Fibroblast of skin of abdomen (primary cell): ENCODE results near the gene TLCD4.

ENCODE experiments used
- DNase-seq: peaks from one replicate; pipeline ENCODE4 v3.0.0-alpha.2; 2013

TLCD4 gene

GRCh38 chr1:95096218-95096841 is 20.8 kb upstream of the TLCD4 start:
- no peak for DNase-seq

GRCh38 chr1:95097426-95097825 is 19.7 kb upstream of the TLCD4 start:
- no peak for DNase-seq

GRCh38 chr1:95098196-95098595 is 19.0 kb upstream of the TLCD4 start:
- DNase-seq, result no peak

GRCh38 chr1:95108792-95109191 is 8.4 kb upstream of the TLCD4 start:
- DNase-seq, result no peak

- DNase-seq, result no peak
Measured at GRCh38 chr1:95111014-95111413, 6.1 kb upstream of the TLCD4 start.

GRCh38 chr1:95113684-95114083 is 3.5 kb upstream of the TLCD4 start:
- DNase-seq, result no peak

- DNase-seq, result no peak
Measured at GRCh38 chr1:95115708-95116137, 1.4 kb upstream of the TLCD4 start.

- DNase-seq, result peak; percentile 38
Measured at GRCh38 chr1:95116580-95117206, 462 bp upstream of the TLCD4 start.

- DNase-seq, result no peak
Measured at GRCh38 chr1:95118067-95118499, 928 bp downstream of the TLCD4 start.

GRCh38 chr1:95118710-95119109 is 1.6 kb downstream of the TLCD4 start:
- no peak for DNase-seq

GRCh38 chr1:95119273-95119672 is 2.1 kb downstream of the TLCD4 start:
- DNase-seq, result no peak

- DNase-seq, result no peak
Measured at GRCh38 chr1:95122151-95122697, 5.1 kb downstream of the TLCD4 start.

GRCh38 chr1:95124342-95124741 is 7.2 kb downstream of the TLCD4 start:
- DNase-seq, result no peak

- DNase-seq, result no peak
Measured at GRCh38 chr1:95126366-95126765, 9.2 kb downstream of the TLCD4 start.

GRCh38 chr1:95126846-95127245 is 9.7 kb downstream of the TLCD4 start:
- DNase-seq, result no peak

- no peak for DNase-seq
Measured at GRCh38 chr1:95127380-95127779, 10.2 kb downstream of the TLCD4 start.

- DNase-seq, result no peak
Measured at GRCh38 chr1:95132762-95133161, 15.6 kb downstream of the TLCD4 start.

GRCh38 chr1:95133687-95134086 is 16.5 kb downstream of the TLCD4 start:
- no peak for DNase-seq

GRCh38 chr1:95138223-95138622 is 21.1 kb downstream of the TLCD4 start:
- DNase-seq, result no peak

GRCh38 chr1:95139039-95139438 is 21.9 kb downstream of the TLCD4 start:
- no peak for DNase-seq

GRCh38 chr1:95140791-95141190 is 23.6 kb downstream of the TLCD4 start:
- DNase-seq, result no peak

- no peak for DNase-seq
Measured at GRCh38 chr1:95145493-95145892, 28.3 kb downstream of the TLCD4 start.

- no peak for DNase-seq
Measured at GRCh38 chr1:95146637-95147036, 29.5 kb downstream of the TLCD4 start.

GRCh38 chr1:95154096-95154495 is 36.9 kb downstream of the TLCD4 start:
- DNase-seq, result no peak
